ENCODE measurements around the gene PTPA. TPM values are rescaled to one million over a fixed set of nuclear protein-coding genes. Genes with fewer than 3 reads are reported as not detected.

Gene PTPA
- total RNA-seq, 1 experiment from 2014 or later: 62.7 TPM

DNA sequence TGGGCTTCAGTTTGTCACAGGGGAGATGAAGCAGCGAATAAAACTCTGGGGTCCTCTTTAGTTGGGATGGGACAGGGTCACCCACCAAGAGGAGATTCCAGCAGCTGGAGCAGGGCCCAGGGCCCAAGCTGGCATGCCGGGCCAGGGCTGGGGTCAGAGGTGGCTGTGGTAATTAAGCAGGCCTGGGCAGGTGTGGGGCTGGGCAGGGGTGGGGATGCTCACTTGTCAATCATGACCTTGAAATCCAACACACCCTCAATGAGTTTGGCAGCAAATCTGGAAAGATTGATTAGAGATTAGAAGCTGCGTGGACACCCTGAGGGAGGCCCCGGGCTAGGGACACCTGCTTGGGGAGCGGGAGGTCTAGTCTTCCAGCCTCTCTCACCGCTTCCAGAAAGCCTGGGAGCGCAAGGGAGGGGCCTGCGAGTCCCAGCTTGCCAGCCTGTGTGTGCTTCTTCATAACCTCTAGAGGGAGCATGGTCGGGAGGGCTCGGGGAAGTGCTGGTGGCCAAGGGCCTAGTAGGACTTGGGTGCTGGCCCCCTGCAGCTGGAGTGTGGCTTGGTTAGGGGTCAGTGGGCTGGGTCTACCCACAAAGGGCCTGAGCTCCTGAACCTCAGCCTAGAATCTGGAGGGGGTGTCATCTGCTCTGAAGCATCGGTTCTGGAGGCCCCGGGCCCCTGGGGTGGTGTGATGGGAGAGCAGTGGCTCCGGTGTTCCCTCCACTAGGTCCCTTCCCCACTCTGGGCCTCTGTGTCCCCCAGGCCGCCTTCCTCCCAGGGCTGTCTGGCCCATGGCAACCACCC, 8.2 kb upstream of the PTPA start:
- H3K4me2 ChIP-seq (ENCODE audit: low read depth, low read length, poor library complexity, severe bottlenecking): no peak overlapping the region
- DNase-seq: peak; percentile 82

DNA sequence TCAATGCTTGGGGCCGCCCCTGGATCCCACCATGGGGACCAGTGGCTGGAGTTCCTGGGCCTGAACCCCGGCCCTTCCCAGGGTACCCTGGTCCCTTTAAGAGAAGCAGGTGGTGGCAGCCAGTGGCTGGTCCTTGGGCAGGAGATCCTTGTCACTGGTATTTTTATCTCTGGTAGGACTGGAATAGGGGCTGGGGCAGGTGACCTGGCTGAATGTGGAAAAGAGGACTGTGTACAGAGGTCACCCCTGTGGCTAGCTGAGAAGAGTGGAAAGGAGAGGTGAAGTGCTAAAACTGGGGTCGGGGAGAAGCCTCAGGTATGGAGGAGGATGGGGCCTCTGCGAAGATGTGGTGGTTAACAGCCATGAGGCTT, 7.6 kb upstream of the PTPA start:
- Histone ChIP-seq H3K9ac (ENCODE audit: low read length) (no peak overlapping the region), H3K4me2 (ENCODE audit: low read depth, low read length, poor library complexity, severe bottlenecking) (no peak overlapping the region), H3K36me3 (ENCODE audit: insufficient read depth, low read length) (no peaks in the 10 kb centered on the region), H3K9me3 (ENCODE audit: low read length) (no peaks in the 10 kb centered on the region), H3K79me2 (ENCODE audit: low read length) (no peaks in the 10 kb centered on the region), H3K27me3 (ENCODE audit: low read length) (no peaks in the 10 kb centered on the region), H4K20me1 (ENCODE audit: insufficient read depth, low read depth, low read length) (no peaks in the 10 kb centered on the region), H3K4me1 (ENCODE audit: low read length) (peaks cover 3% of the 10 kb centered on the region), H3K4me3 (ENCODE audit: low read length) (no peak overlapping the region), H2AFZ (ENCODE audit: low read length) (no peak overlapping the region), H3K9me2 (replicated peaks; ENCODE audit: insufficient read depth, low read length) (no peaks in the 10 kb centered on the region), H3K27ac (ENCODE audit: low read length) (no peak overlapping the region)
- DNase-seq: no peak

More for the DNA sequence above, 8.2 kb upstream of the PTPA start:
- Histone ChIP-seq H3K9me2 (replicated peaks; ENCODE audit: insufficient read depth, low read length) (no peaks in the 10 kb centered on the region), H3K36me3 (ENCODE audit: insufficient read depth, low read length) (no peaks in the 10 kb centered on the region), H3K4me1 (ENCODE audit: low read length) (peaks cover 3% of the 10 kb centered on the region), H3K9ac (ENCODE audit: low read length) (no peak overlapping the region), H2AFZ (ENCODE audit: low read length) (0 out of 2 replicates have a peak overlapping the region, but pooled peaks have one; percentile 43), H3K9me3 (ENCODE audit: low read length) (no peaks in the 10 kb centered on the region), H3K27ac (ENCODE audit: low read length) (no peak overlapping the region), H3K4me3 (ENCODE audit: low read length) (no peak overlapping the region), H3K27me3 (ENCODE audit: low read length) (no peaks in the 10 kb centered on the region), H4K20me1 (ENCODE audit: insufficient read depth, low read depth, low read length) (no peaks in the 10 kb centered on the region), H3K79me2 (ENCODE audit: low read length) (no peaks in the 10 kb centered on the region)

DNA sequence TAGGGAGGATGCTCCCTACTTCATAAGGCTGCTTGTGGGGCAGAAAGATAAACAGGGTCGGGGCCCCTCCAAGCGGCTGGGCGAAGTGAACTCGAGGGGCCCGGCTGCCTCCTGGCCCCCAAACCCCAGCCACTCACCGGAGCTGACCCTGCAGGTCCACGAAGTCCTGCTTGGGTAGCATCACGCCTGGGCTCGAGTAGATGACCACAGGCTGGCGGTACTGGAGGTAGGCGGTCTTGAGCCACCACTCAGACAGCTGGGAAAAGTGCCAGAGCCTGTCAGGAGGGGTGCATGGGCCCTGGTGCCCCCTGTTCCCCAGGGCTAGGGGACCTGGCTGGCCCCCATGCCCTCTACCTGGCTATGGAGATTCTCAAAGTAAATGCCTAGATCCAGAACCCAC, 7.2 kb upstream of the PTPA start:
- Histone ChIP-seq H3K4me2 (ENCODE audit: low read depth, low read length, poor library complexity, severe bottlenecking) (no peak overlapping the region), H3K9me3 (ENCODE audit: low read length) (no peaks in the 10 kb centered on the region), H3K79me2 (ENCODE audit: low read length) (no peaks in the 10 kb centered on the region), H3K4me1 (ENCODE audit: low read length) (peaks cover 3% of the 10 kb centered on the region), H3K27ac (ENCODE audit: low read length) (no peak overlapping the region), H3K27me3 (ENCODE audit: low read length) (no peaks in the 10 kb centered on the region), H4K20me1 (ENCODE audit: insufficient read depth, low read depth, low read length) (no peaks in the 10 kb centered on the region), H3K36me3 (ENCODE audit: insufficient read depth, low read length) (no peaks in the 10 kb centered on the region), H3K4me3 (ENCODE audit: low read length) (no peak overlapping the region), H3K9ac (ENCODE audit: low read length) (no peak overlapping the region), H2AFZ (ENCODE audit: low read length) (no peak overlapping the region), H3K9me2 (replicated peaks; ENCODE audit: insufficient read depth, low read length) (no peaks in the 10 kb centered on the region)
- DNase-seq: no peak

DNA sequence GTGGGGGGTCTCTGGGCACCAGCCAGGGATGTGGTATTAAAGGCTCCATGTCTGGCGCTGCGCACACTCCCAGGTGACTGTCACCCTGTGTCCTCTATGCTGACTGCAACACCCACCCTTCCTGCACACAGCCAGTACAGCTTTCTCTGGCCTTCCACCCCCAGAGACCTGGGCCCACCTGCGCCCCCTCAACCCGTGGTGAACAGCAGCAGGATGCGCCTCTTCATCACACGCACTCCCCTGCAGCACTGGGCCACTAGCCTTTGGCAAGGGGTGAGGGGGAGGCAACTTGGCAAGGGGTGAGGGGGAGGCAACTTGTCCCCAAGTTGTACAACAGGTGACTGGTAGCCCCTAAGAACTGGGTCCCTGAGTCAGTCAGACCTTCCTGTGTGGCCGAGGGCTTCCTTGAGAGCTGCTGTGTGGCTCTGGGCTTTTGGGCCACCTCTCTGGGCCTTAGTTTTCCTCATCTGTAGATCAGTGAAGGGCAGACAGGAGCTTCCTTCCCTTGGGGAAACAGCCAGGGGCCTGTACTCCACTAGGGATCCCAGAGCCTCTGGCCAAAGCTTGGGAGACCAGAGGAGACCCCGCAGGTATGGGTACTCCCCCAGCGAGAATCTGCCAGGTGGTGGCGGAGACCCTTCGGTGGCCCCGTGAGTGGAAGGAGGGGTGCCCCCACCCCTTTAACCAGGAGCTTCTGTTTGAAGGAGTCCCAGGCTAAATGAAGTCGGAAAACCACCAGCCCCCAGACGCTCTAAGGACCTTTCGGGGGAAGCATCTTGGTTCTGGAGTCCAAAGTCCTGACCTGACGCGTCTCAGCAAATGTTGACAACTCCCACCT, 5.1 kb upstream of the PTPA start:
- H3K36me3 ChIP-seq (ENCODE audit: insufficient read depth, low read length): no peaks in the 10 kb centered on the region
- H3K4me2 ChIP-seq (ENCODE audit: low read depth, low read length, poor library complexity, severe bottlenecking): no peak overlapping the region
- no peaks in the 10 kb centered on the region for H3K27me3 ChIP-seq (ENCODE audit: low read length)
- no peaks in the 10 kb centered on the region for H4K20me1 ChIP-seq (ENCODE audit: insufficient read depth, low read depth, low read length)
- no peaks in the 10 kb centered on the region for H3K79me2 ChIP-seq (ENCODE audit: low read length)
- no peak overlapping the region for H3K9ac ChIP-seq (ENCODE audit: low read length)
- no peak for DNase-seq
- no peak overlapping the region for H3K4me3 ChIP-seq (ENCODE audit: low read length)
- H3K4me1 ChIP-seq (ENCODE audit: low read length): peaks cover 6% of the 10 kb centered on the region
- no peaks in the 10 kb centered on the region for H3K9me3 ChIP-seq (ENCODE audit: low read length)
- H3K9me2 ChIP-seq (replicated peaks; ENCODE audit: insufficient read depth, low read length): no peaks in the 10 kb centered on the region
- H2AFZ ChIP-seq (ENCODE audit: low read length): no peak overlapping the region
- no peak overlapping the region for H3K27ac ChIP-seq (ENCODE audit: low read length)

DNA sequence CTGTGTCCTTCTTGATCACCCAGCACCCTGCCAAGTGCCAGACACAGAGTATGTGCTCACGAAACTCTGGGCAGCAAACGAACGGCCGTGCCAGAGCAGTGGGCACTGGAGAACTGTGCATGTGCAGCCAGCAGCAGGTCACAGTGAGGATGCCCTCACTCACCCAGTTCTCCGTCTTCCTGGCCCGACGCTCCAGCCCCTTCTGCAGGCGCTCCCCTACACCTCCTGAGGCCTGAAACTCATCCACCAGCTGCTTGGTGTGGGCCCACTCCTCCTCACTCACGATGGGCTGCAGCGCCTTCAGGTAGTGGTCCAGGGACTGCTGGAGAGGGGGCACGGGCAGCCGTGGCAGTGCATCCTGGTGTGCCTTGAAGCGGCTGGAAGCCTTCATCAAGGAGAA, 3.6 kb upstream of the PTPA start:
- no peaks in the 10 kb centered on the region for H3K27me3 ChIP-seq (ENCODE audit: low read length)

DNA sequence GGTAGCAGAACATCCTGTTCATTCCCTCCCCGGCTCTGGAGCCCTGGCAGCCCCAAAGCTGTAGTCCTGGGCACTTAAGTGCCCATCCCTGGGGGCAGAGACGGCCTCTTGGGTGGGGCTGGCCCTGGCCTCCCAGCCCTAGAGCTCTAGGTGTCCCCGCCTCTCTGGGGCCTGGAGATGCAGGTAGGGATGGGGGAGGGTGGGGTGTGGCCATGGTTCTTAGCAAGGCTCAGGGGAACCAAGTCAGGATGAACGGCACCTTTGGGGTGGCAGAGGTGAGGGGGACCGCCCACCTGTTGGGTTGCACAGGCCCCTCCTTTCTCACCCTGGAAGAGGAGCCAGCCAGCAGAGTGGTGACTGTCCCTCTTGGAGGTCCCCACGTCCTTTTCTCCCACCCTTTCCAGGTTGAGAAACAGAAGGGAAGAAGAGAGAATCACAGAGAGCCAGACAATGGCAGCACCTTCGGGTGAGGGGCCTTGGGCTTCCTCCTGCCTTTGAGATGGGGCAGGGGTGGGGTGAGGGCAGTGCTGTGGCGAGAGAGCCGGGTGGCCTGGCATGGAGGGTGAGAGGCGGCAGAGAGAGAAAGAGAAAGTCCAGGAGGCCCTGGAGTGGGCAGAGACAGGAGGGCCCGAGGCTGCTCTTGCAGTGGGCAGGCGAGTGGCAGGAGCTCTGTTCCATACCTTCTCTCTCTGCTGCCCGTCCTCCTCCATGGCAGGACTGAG, 3.0 kb upstream of the PTPA start:
- H3K4me3 ChIP-seq (ENCODE audit: low read length): no peak overlapping the region
- H3K9me2 ChIP-seq (replicated peaks; ENCODE audit: insufficient read depth, low read length): no peaks in the 10 kb centered on the region
- H3K27me3 ChIP-seq (ENCODE audit: low read length): no peaks in the 10 kb centered on the region
- H3K79me2 ChIP-seq (ENCODE audit: low read length): peaks cover 19% of the 10 kb centered on the region
- no peaks in the 10 kb centered on the region for H3K36me3 ChIP-seq (ENCODE audit: insufficient read depth, low read length)
- no peaks in the 10 kb centered on the region for H4K20me1 ChIP-seq (ENCODE audit: insufficient read depth, low read depth, low read length)
- H3K4me1 ChIP-seq (ENCODE audit: low read length): peaks cover 11% of the 10 kb centered on the region
- no peak overlapping the region for H2AFZ ChIP-seq (ENCODE audit: low read length)
- no peak overlapping the region for H3K27ac ChIP-seq (ENCODE audit: low read length)
- H3K9me3 ChIP-seq (ENCODE audit: low read length): no peaks in the 10 kb centered on the region
- H3K4me2 ChIP-seq (ENCODE audit: low read depth, low read length, poor library complexity, severe bottlenecking): no peak overlapping the region
- H3K9ac ChIP-seq (ENCODE audit: low read length): no peak overlapping the region
- no peak for DNase-seq

More for the DNA sequence above, 3.6 kb upstream of the PTPA start:
- no peak overlapping the region for H3K4me3 ChIP-seq (ENCODE audit: low read length)
- peaks cover 11% of the 10 kb centered on the region for H3K4me1 ChIP-seq (ENCODE audit: low read length)
- H3K9me3 ChIP-seq (ENCODE audit: low read length): no peaks in the 10 kb centered on the region
- H4K20me1 ChIP-seq (ENCODE audit: insufficient read depth, low read depth, low read length): no peaks in the 10 kb centered on the region
- no peak for DNase-seq
- H3K79me2 ChIP-seq (ENCODE audit: low read length): peaks cover 13% of the 10 kb centered on the region
- no peak overlapping the region for H3K4me2 ChIP-seq (ENCODE audit: low read depth, low read length, poor library complexity, severe bottlenecking)
- no peak overlapping the region for H2AFZ ChIP-seq (ENCODE audit: low read length)
- H3K36me3 ChIP-seq (ENCODE audit: insufficient read depth, low read length): no peaks in the 10 kb centered on the region
- no peak overlapping the region for H3K9ac ChIP-seq (ENCODE audit: low read length)
- no peak overlapping the region for H3K27ac ChIP-seq (ENCODE audit: low read length)
- no peaks in the 10 kb centered on the region for H3K9me2 ChIP-seq (replicated peaks; ENCODE audit: insufficient read depth, low read length)

DNA sequence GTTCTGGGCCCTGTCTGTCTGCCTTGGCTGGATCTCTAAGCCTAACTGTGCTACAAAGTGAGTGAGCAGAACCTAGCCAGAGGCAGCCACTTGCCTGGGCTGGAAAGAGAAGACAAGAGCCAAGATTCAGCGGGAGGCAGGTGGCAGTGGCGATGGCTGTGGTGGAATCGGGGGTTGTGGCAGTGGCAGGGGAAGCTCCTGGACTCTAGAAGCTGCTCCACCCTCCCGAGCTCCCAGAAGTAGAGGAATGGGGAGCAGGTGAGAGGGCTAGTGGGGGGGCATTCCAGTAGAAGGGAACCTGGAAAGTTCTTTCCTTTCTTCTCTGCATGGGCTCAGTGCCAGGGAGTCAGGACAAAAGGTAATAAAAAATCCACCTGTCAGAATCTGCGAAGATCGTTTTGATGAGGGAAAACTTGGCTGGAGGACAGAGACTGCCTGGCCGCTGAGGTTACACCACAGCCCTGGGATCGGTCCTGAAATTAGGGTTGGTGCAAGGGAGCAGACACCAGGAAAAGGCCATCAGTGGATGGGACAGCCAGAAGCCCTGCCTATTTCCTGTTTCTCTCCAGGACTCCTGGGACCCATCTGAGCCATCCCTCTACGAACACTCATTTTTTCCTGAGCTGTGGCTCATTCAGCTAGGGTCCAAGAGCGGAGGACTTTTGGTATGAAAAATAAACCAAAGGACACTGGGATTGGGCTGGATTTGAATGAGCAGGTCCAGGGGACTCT, 2.2 kb upstream of the PTPA start:
- no peaks in the 10 kb centered on the region for H4K20me1 ChIP-seq (ENCODE audit: insufficient read depth, low read depth, low read length)
- no peaks in the 10 kb centered on the region for H3K36me3 ChIP-seq (ENCODE audit: insufficient read depth, low read length)
- H3K4me3 ChIP-seq (ENCODE audit: low read length): no peak overlapping the region
- H3K79me2 ChIP-seq (ENCODE audit: low read length): peaks cover 27% of the 10 kb centered on the region
- no peaks in the 10 kb centered on the region for H3K27me3 ChIP-seq (ENCODE audit: low read length)
- DNase-seq: no peak
- no peak overlapping the region for H3K9ac ChIP-seq (ENCODE audit: low read length)
- H3K4me2 ChIP-seq (ENCODE audit: low read depth, low read length, poor library complexity, severe bottlenecking): no peak overlapping the region
- peaks cover 18% of the 10 kb centered on the region for H3K4me1 ChIP-seq (ENCODE audit: low read length)
- H2AFZ ChIP-seq (ENCODE audit: low read length): no peak overlapping the region
- no peaks in the 10 kb centered on the region for H3K9me2 ChIP-seq (replicated peaks; ENCODE audit: insufficient read depth, low read length)
- H3K9me3 ChIP-seq (ENCODE audit: low read length): no peaks in the 10 kb centered on the region
- H3K27ac ChIP-seq (ENCODE audit: low read length): no peak overlapping the region

Measured in Karpas-422 (cell line).